GM19035 (cell line): Measurements from ENCODE around the gene MLN.

Source experiments
- ATAC-seq: cut with Tn5 transposase; IDR thresholded peaks from one replicate; pipeline ENCODE4 v1.9.1; 2021; ENCODE audit not compliant: unreplicated experiment

MLN gene

GRCh38 chr6:33816911-33817310, 13.1 kb upstream of the MLN start:
- ATAC-seq, result no peak

- ATAC-seq, result no peak
Observed at GRCh38 chr6:33815854-33816253, 12.1 kb upstream of the MLN start.

- no peak for ATAC-seq
Observed at GRCh38 chr6:33813990-33814985, 10.5 kb upstream of the MLN start.

- no peak for ATAC-seq
Observed at GRCh38 chr6:33813246-33813904, 9.6 kb upstream of the MLN start.

GRCh38 chr6:33812669-33813068, 8.9 kb upstream of the MLN start:
- ATAC-seq, result no peak

- no peak for ATAC-seq
Observed at GRCh38 chr6:33809594-33809993, 5.8 kb upstream of the MLN start.

GRCh38 chr6:33808641-33809180, 4.9 kb upstream of the MLN start:
- ATAC-seq, result no peak

- ATAC-seq, result no peak
Observed at GRCh38 chr6:33807606-33808005, 3.8 kb upstream of the MLN start.

- ATAC-seq, result no peak
Observed at GRCh38 chr6:33806841-33807240, 3.0 kb upstream of the MLN start.

- no peak for ATAC-seq
Observed at GRCh38 chr6:33802186-33802958, 1.4 kb downstream of the MLN start.

GRCh38 chr6:33801611-33802010, 2.2 kb downstream of the MLN start:
- ATAC-seq, result no peak

GRCh38 chr6:33800248-33800969, 3.4 kb downstream of the MLN start:
- no peak for ATAC-seq

- no peak for ATAC-seq
Observed at GRCh38 chr6:33799454-33800113, 4.2 kb downstream of the MLN start.

GRCh38 chr6:33798343-33798848, 5.4 kb downstream of the MLN start:
- no peak for ATAC-seq

GRCh38 chr6:33797626-33798342, 6.0 kb downstream of the MLN start:
- no peak for ATAC-seq

- no peak for ATAC-seq
Observed at GRCh38 chr6:33794910-33795623, 8.7 kb downstream of the MLN start.

- no peak for ATAC-seq
Observed at GRCh38 chr6:33792981-33793380, 10.8 kb downstream of the MLN start.

- ATAC-seq, result no peak
Observed at GRCh38 chr6:33791620-33792019, 12.2 kb downstream of the MLN start.
